Testis (tissue), 2 donors: ENCODE results near the gene THAP11.

Experiments used
- POLR2A ChIP-seq: fragments of 450-650 bp; IDR thresholded peaks from one replicate; pipeline ENCODE4 v1.6.1; 2017; ENCODE audit warnings: antibody characterized with exemption, mild to moderate bottlenecking, moderate library complexity
- TF ChIP-seq, protein P1 (sequence below), 3 experiments: fragments of 450-650 bp in 2 of 3; fragments of 200-600 bp in 1 of 3; sonication (generic) in 1 of 3; IDR thresholded peaks; one replicate each; pipeline ENCODE4 v1.5.1; 2016 to 2019; ENCODE audit warnings: antibody characterized with exemption in 3 of 3, mild to moderate bottlenecking in 2 of 3, moderate library complexity in 1 of 3

DNA sequence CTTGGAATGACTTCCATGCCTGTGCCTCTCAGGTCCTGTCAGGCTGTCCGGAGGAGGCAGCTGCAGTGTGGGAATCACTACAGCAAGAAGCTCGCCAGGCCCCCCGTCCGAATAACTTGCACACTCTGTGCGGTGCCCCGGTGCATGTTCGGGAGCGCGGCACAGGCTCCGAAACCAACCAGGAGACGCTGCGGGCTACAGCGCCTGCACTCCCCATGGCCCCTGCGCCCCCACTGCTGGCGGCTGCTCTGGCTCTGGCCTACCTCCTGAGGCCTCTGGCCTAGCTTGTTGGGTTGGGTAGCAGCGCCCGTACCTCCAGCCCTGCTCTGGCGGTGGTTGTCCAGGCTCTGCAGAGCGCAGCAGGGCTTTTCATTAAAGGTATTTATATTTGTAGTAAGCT lies 43.9 kb downstream of the THAP11 start:
- no peak for TF ChIP-seq POLR2A
- TF ChIP-seq, protein P1, sequence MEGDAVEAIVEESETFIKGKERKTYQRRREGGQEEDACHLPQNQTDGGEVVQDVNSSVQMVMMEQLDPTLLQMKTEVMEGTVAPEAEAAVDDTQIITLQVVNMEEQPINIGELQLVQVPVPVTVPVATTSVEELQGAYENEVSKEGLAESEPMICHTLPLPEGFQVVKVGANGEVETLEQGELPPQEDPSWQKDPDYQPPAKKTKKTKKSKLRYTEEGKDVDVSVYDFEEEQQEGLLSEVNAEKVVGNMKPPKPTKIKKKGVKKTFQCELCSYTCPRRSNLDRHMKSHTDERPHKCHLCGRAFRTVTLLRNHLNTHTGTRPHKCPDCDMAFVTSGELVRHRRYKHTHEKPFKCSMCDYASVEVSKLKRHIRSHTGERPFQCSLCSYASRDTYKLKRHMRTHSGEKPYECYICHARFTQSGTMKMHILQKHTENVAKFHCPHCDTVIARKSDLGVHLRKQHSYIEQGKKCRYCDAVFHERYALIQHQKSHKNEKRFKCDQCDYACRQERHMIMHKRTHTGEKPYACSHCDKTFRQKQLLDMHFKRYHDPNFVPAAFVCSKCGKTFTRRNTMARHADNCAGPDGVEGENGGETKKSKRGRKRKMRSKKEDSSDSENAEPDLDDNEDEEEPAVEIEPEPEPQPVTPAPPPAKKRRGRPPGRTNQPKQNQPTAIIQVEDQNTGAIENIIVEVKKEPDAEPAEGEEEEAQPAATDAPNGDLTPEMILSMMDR (IDR thresholded peaks at IDR 0.05) = no peak
